Activated CD8-positive, alpha-beta memory T cell treated with anti-CD3 and anti-CD28 coated beads, Interleukin-2, amount 50 U/mL, for 24 hours (primary cell): ENCODE measurements around the gene GRID1.

ENCODE experiments used
- DNase-seq: peaks from one replicate; pipeline ENCODE4 v3.0.0-alpha.2; 2020; ENCODE audit errors: extremely low read depth

The GRID1 gene

DNA sequence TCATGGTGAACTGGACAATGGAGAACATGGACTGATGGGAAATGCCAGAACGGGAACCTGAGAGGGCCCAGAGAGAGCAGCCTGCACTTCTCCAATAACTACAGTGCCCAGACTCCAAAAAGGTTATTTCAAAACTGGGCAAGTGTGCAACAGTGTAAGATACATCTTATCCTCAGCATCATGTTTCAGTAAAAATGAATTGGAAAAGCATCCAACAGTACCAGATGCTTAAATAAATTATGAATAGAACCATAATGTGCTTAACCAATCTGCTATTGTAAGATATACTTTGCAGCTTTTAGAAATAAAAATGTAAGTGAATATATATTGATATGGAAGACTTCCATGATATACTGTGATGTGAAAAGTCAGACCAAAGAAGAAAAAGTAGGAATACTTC is 303.3 kb downstream of the GRID1 start:
- DNase-seq = no peak

GRCh38 chr10:86062647-86063145 is 303.9 kb downstream of the GRID1 start:
- no peak for DNase-seq

DNA sequence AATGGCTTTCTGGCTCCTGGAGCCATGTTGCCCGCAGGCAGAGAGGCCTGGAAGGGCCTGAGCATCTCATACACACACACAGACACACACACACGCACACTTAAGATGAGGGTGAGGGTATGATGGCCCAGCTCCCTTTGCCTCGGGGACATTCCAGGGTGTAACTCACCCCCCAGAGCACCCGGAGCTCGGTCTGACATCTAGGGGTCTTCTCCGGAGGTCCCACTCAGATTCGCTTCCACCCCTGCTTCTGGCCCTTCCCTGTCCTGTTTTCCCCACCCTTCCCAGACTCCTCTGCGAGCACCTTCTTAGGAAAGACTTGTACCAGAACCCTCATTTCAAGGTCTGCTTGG is 304.4 kb downstream of the GRID1 start:
- DNase-seq = no peak

GRCh38 chr10:86061278-86062197 is 305.1 kb downstream of the GRID1 start:
- DNase-seq = no peak

GRCh38 chr10:86060386-86061277 is 306.0 kb downstream of the GRID1 start:
- DNase-seq = no peak

- no peak for DNase-seq
Measured at GRCh38 chr10:86059892-86060291, 306.7 kb downstream of the GRID1 start.

GRCh38 chr10:86058964-86059363 is 307.6 kb downstream of the GRID1 start:
- DNase-seq = no peak

DNA sequence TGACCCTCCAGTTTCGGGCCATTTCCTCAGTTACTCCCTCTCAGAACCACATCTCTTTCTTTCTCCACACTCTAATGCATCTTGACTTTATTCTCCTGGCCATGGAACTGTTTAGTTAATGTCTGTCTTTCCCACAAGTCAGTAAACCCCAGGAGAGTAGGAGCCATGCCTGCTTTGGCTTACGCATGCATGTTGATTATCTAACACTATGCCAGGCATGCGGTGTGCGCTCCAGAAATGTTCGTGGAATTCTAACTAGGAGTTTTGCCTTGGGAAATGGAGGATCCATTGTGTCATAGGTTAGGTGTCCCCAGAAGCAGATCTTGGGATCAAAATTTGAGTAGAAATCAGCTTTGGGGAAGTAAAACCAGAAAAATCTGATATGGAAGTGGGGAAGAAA is 308.9 kb downstream of the GRID1 start:
- no peak for DNase-seq

DNA sequence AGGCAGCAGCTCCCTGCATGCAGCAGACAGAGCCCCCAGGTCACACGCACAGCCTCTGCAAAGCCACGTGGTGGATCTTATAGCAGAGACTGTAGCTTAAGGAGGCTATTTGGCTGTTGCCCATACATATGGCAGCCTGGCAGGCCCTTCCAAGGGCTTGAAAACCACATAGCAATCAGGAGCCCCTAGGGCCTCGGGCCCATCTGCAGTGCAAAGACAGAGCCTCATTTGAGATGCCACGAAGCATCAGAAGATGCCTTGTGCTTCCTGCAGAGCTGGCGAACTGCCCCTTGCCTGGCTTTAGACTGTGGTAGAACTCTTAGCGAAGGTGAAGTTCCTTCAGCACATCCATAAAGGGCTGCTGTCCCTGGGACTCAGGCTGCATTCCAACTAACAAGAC is 309.9 kb downstream of the GRID1 start:
- DNase-seq = no peak

- DNase-seq = no peak
Measured at GRCh38 chr10:86055928-86056327, 310.7 kb downstream of the GRID1 start.

- no peak for DNase-seq
Measured at GRCh38 chr10:86053675-86054074, 312.9 kb downstream of the GRID1 start.

- no peak for DNase-seq
Measured at GRCh38 chr10:86051586-86051985, 315.0 kb downstream of the GRID1 start.

DNA sequence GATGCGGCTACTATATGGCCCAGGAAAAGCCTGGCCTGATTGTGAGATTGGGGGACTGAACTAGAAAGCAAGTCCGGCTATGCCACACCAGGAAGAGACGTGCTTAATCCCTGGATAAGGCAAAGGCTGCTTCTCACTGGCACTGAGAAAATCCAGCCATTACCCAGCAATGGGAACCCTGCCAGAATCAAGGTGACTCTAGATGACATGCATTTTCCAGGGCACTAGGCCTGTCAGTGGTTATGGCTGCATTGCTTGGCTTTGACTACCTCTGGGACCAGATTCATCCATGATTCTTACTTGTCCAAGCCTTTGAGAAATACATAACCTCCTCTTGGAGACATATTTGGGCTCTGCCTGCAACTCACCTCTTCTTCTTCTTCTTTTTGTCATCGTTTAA is 317.2 kb downstream of the GRID1 start:
- DNase-seq = no peak

- DNase-seq = no peak
Measured at GRCh38 chr10:86048973-86049372, 317.6 kb downstream of the GRID1 start.

GRCh38 chr10:86048571-86048970 is 318.0 kb downstream of the GRID1 start:
- no peak for DNase-seq

DNA sequence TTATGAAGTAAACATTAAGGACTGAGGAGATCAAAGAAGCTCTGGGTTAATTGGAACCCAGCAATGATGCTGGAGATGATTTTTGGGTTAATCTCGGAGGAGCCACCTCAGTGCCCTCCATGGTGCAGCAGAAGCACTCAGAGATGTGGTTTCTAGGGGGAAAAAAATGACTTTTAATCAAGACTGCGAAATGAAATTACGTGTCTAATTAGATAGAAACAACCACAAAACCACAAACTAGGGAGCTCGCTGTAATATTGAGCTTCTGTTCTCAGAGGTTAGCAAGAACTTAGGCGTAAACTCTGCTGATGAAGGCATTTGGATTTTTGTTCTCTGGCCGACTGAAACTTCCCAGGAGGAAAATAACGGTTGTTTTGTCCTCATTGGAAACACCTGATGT is 319.0 kb downstream of the GRID1 start:
- DNase-seq = no peak

GRCh38 chr10:86046845-86047460 is 319.6 kb downstream of the GRID1 start:
- DNase-seq = no peak

- DNase-seq = no peak
Measured at GRCh38 chr10:86045896-86046295, 320.7 kb downstream of the GRID1 start.

GRCh38 chr10:86044029-86044428 is 322.6 kb downstream of the GRID1 start:
- no peak for DNase-seq

DNA sequence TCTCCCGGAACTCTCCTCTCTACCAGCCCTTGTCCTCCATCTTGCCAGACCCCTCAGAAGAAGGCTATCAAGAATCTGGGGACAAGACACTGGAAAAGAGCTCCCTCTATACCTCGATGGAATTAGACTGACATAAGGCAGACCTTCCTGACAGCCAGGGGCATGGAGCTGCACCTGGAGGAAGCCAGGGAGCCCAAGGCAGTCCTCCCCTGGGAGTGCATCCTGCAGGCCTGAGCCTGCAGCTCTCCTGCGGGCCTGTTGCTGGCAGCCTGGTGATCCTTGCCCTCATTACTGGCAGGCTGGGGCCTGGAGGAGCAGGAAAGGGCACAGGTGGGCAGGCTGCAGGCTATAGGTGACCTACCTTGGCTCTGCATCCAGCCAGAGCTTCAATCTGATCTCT is 323.4 kb downstream of the GRID1 start:
- DNase-seq = no peak

GRCh38 chr10:86042161-86042560 is 324.4 kb downstream of the GRID1 start:
- no peak for DNase-seq

DNA sequence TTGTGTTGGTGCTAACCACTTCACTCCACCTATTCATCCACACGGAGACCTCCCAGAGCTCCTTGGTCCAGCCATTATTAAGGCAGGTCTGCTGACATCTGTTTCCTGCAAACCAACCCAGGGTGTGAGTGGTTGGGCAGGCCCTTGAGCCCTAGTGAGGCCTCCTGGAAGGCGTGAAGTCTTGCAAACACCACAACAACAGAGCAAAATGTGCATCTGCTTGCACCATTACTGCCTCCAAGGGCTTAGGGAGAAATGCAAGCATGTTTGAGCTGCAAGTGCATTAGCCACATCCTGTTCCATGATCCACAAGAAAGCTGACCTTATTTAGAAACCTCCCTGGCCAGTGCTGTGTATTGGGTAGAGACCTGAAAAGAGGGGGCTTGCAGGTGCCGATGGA is 325.5 kb downstream of the GRID1 start:
- no peak for DNase-seq
